Gastroesophageal sphincter (tissue), 3 donors: ENCODE measurements around the gene CDKN2B.

Experiments used
- POLR2A ChIP-seq, 2 donors: fragments of 450-650 bp; IDR thresholded peaks; one replicate each; pipeline ENCODE4 v1.6.1; 2017; ENCODE audit warnings: antibody characterized with exemption in 2 of 2, mild to moderate bottlenecking in 2 of 2, moderate library complexity in 1 of 2
- POLR2AphosphoS5 ChIP-seq: sonication (generic); formaldehyde crosslinking; IDR thresholded peaks from one replicate; pipeline ENCODE4 v1.6.1; 2017; ENCODE audit warnings: antibody characterized with exemption
- TF ChIP-seq, protein P1 (sequence below), 4 experiments: fragments of 200-600 bp in 2 of 4; fragments of 450-650 bp in 2 of 4; sonication (generic) in 1 of 4; IDR thresholded peaks; one replicate each; pipeline ENCODE4 v1.5.1; 2017 to 2019; ENCODE audit warnings: antibody characterized with exemption in 4 of 4, mild to moderate bottlenecking in 2 of 4, moderate library complexity in 2 of 4

DNA sequence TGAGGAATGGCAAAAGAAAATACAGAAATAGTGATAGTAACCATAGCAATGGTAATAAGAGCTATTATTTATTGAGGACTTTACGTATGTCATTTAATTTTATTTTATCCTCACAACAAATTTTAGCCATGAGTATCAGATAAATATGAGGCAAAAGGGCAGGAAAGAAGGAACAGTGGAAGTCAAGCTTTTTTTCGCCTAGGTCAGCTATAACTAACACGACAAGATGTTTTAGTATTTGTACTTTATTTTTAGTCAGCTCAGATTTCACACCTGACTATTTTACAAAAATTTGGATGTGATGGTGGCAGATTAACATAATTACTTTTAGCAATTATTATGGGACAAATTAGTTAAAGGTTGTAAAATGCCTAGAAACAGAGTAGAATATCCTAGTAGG is 34.8 kb upstream of the CDKN2B start:
- TF ChIP-seq POLR2AphosphoS5, result no peak
- TF ChIP-seq POLR2A (IDR thresholded peaks at IDR 0.05), result no peak
- TF ChIP-seq, protein P1, sequence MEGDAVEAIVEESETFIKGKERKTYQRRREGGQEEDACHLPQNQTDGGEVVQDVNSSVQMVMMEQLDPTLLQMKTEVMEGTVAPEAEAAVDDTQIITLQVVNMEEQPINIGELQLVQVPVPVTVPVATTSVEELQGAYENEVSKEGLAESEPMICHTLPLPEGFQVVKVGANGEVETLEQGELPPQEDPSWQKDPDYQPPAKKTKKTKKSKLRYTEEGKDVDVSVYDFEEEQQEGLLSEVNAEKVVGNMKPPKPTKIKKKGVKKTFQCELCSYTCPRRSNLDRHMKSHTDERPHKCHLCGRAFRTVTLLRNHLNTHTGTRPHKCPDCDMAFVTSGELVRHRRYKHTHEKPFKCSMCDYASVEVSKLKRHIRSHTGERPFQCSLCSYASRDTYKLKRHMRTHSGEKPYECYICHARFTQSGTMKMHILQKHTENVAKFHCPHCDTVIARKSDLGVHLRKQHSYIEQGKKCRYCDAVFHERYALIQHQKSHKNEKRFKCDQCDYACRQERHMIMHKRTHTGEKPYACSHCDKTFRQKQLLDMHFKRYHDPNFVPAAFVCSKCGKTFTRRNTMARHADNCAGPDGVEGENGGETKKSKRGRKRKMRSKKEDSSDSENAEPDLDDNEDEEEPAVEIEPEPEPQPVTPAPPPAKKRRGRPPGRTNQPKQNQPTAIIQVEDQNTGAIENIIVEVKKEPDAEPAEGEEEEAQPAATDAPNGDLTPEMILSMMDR (IDR thresholded peaks at IDR 0.05), result no peak
